CMK (cell line): ENCODE data around the gene BHLHE23.

Experiments used
- DNase-seq: peaks from one replicate; pipeline ENCODE4 v3.0.0-alpha.2; 2010; ENCODE audit warnings: low read depth

BHLHE23 gene

GRCh38 chr20:63025534-63026331, 19.0 kb upstream of the BHLHE23 start:
- no peak for DNase-seq

GRCh38 chr20:63024573-63025392, 18.0 kb upstream of the BHLHE23 start:
- DNase-seq, result no peak

GRCh38 chr20:63023936-63024571, 17.3 kb upstream of the BHLHE23 start:
- no peak for DNase-seq

- no peak for DNase-seq
These were observed 16.5 kb upstream of the BHLHE23 start for GRCh38 chr20:63023071-63023935.

- DNase-seq, result no peak
These were observed 15.7 kb upstream of the BHLHE23 start for GRCh38 chr20:63022501-63022900.

- DNase-seq, result no peak
These were observed 14.9 kb upstream of the BHLHE23 start for GRCh38 chr20:63021356-63022321.

- no peak for DNase-seq
These were observed 13.9 kb upstream of the BHLHE23 start for GRCh38 chr20:63020681-63021080.

GRCh38 chr20:63017826-63018411, 11.2 kb upstream of the BHLHE23 start:
- DNase-seq, result no peak

GRCh38 chr20:63017076-63017825, 10.5 kb upstream of the BHLHE23 start:
- DNase-seq, result no peak

GRCh38 chr20:63016514-63017075, 9.8 kb upstream of the BHLHE23 start:
- no peak for DNase-seq

- no peak for DNase-seq
These were observed 9.0 kb upstream of the BHLHE23 start for GRCh38 chr20:63015662-63016361.

GRCh38 chr20:63015147-63015661, 8.4 kb upstream of the BHLHE23 start:
- no peak for DNase-seq

GRCh38 chr20:63014710-63015109, 7.9 kb upstream of the BHLHE23 start:
- DNase-seq, result no peak

GRCh38 chr20:63014287-63014686, 7.5 kb upstream of the BHLHE23 start:
- DNase-seq, result no peak

GRCh38 chr20:63013207-63013606, 6.4 kb upstream of the BHLHE23 start:
- DNase-seq, result no peak

- DNase-seq, result no peak
These were observed 5.0 kb upstream of the BHLHE23 start for GRCh38 chr20:63011798-63012197.

- DNase-seq, result no peak
These were observed 3.4 kb upstream of the BHLHE23 start for GRCh38 chr20:63009988-63010769.
